Fibroblast of villous mesenchyme (primary cell): ENCODE results near the gene LIN7C. TPM values are rescaled to one million over a fixed set of nuclear protein-coding genes. Genes with fewer than 3 reads are reported as not detected.
"Not testable (repeated sequence)": the region's sequence is repeated elsewhere in the genome, so short reads cannot be mapped to it uniquely, and the experiment has no call there.

Experiments
- DNase-seq: peaks from one replicate; pipeline ENCODE4 v3.0.0-alpha.2; 2010; ENCODE audit warnings: low read depth
- H3K4me3 ChIP-seq: 2 replicates; pipeline ENCODE4 v1.5.1; 2011; ENCODE audit warnings: low read depth, mild to moderate bottlenecking, low read length
- CTCF ChIP-seq: IDR thresholded peaks from 2 replicates; pipeline ENCODE4 v1.5.1; 2012; ENCODE audit warnings: low read depth, mild to moderate bottlenecking, low read length; ENCODE audit not compliant: insufficient read depth
- total RNA-seq: library from RNA; depleted of rRNA; stranded (reverse); fragments of >200 nt; gene quantifications from 2 replicates; pipeline ENCODE4 v1.2.3, GENCODE V29; 2012

LIN7C gene
- total RNA-seq, 1 donor, result 91.1 TPM

DNA sequence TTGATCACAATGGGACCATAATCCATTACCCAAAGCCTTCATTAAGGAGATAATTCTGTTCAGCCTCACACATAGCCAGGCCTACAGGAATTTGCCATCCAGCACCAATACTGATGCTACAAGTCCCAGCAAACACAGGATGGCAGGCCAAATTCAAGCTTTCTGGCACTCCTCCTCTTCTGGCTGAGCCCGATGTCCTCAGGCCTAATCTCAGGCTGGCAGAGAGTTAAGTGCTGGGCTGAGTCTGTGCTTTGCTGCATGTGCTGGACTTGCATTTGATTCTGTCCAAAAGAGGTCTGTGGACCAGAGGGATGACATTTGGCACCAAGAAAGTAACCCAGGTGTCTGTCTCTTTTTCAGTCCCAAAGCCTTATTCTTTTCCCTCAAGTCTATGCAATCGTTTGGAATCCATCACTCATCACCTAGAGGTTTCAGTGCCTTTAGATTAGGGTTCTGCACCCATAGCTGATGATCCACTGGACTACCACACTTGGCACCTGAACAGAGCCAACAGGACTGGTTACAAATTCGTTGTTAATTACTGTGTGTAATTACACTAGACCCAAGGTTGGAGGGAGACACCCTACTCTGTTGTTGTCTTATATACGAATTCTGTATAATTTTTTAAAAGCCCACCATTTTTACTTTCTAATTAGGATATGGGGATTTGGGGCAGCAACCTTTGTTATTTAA lies 19.4 kb upstream of the LIN7C start:
- TF ChIP-seq CTCF, result no peak
- no peak for DNase-seq
- no peak overlapping the region for H3K4me3 ChIP-seq

- H3K4me3 ChIP-seq, result no peak overlapping the region
- DNase-seq, result peak; percentile 20
- peak; percentile 31 for TF ChIP-seq CTCF
Observed at GRCh38 chr11:27524155-27524554, 17.6 kb upstream of the LIN7C start.

DNA sequence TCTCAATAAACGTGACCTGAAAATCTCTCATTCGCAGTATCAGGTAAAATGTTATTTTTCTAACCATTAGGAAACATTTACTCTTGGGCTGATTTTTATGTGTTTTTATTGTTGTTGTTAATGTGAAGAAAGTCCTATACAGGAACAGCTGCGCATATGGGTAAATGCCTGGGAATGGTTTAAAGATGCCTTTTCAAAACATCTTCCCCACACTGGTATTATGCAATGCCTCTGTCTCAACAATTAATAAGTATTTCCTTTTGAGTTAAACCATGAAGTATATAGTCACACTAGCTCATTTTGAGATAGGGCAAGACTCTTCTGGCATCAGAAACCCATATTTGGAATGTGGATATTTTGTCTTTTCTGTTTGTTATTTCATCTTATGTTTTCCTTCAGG lies 13.7 kb upstream of the LIN7C start:
- peak; percentile 56 for DNase-seq
- no peak for TF ChIP-seq CTCF
- no peak overlapping the region for H3K4me3 ChIP-seq

- TF ChIP-seq CTCF, result no peak
- H3K4me3 ChIP-seq, result no peak overlapping the region
- DNase-seq, result no peak
Observed at GRCh38 chr11:27518518-27518917, 11.9 kb upstream of the LIN7C start.

GRCh38 chr11:27517490-27517889 lies 10.9 kb upstream of the LIN7C start:
- DNase-seq, H3K4me3 ChIP-seq: not testable (repeated sequence)

DNA sequence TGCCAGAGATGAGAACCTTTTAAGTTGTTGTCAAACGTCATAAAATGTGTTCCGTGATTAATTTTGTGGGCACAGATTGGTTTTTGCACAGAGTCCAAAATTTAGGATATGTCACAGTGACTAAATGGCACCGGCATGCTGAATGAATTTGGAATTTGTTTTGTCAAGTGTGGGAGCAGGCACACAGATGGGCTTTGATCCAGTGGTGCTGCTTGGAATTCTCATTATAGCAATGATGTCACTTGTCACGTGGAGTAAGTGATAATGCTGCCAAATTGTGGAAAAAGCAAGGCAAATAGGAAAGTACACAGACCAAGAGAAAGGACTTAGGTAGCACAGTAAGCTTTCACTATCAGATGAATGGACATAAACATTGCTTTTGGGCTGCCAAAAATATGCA lies 8.0 kb upstream of the LIN7C start:
- no peak overlapping the region for H3K4me3 ChIP-seq
- no peak for TF ChIP-seq CTCF
- no peak for DNase-seq

DNA sequence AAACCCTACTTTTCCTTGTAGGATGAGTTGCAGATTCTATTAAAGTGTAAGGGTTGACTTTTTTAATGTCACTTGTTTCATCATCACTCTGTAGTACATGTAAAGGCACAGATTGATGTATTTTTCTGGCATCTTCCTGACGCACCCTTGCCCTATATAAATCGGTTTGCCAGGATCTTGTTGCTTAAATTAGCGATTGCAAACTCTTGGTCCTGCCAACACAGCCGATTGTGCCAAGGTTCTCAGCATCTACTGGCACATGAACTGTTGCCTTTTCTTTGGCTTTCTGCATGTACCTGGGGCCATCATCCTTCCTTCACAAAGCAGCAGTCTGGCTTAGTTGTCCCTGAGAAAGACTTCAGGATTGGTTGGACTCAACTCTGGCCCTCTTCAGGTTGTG lies 7.5 kb upstream of the LIN7C start:
- DNase-seq, result no peak
- no peak for TF ChIP-seq CTCF
- H3K4me3 ChIP-seq, result no peak overlapping the region
